NOMO-1 treated with dmso at 0.1 percent for 144 hours (cell line): ENCODE results near the gene MACF1.
A peak's percentile ranks its signal among the peaks of the same experiment; 100 is the strongest.
"Not testable (repeated sequence)": the region's sequence is repeated elsewhere in the genome, so short reads cannot be mapped to it uniquely, and the experiment has no call there.

Experiments
- DNase-seq: peaks from one replicate; lab custom pipeline; 2025; ENCODE audit not compliant: unreplicated experiment; lab: John Stamatoyannopoulos, UW

Gene MACF1

GRCh38 chr1:39484564-39484963 is 280.1 kb downstream of the MACF1 start:
- no peak for DNase-seq

- DNase-seq = no peak
These were observed 280.7 kb downstream of the MACF1 start for GRCh38 chr1:39485046-39485803.

GRCh38 chr1:39488012-39488545 is 283.6 kb downstream of the MACF1 start:
- DNase-seq = no peak

- no peak for DNase-seq
These were observed 284.5 kb downstream of the MACF1 start for GRCh38 chr1:39488793-39489566.

GRCh38 chr1:39489567-39490239 is 285.2 kb downstream of the MACF1 start:
- DNase-seq = no peak

- DNase-seq = no peak
These were observed 286.2 kb downstream of the MACF1 start for GRCh38 chr1:39490596-39491145.

GRCh38 chr1:39491146-39491921 is 286.8 kb downstream of the MACF1 start, which contains the start of gene BMP8A:
Gene BMP8A (plus strand): TSS chr1:39491636. CDS start chr1:39491992, 356 bp downstream.
- peak; percentile 32 for DNase-seq

GRCh38 chr1:39492118-39493042 is 287.9 kb downstream of the MACF1 start:
- DNase-seq = not testable (repeated sequence)

GRCh38 chr1:39493043-39493810 is 288.7 kb downstream of the MACF1 start:
- not testable (repeated sequence) for DNase-seq

GRCh38 chr1:39494671-39495410 is 290.3 kb downstream of the MACF1 start:
- DNase-seq = no peak

GRCh38 chr1:39496520-39496919 is 292.0 kb downstream of the MACF1 start:
- DNase-seq = not testable (repeated sequence)

- DNase-seq = no peak
These were observed 293.1 kb downstream of the MACF1 start for GRCh38 chr1:39497585-39497984.

- DNase-seq = not testable (repeated sequence)
These were observed 293.7 kb downstream of the MACF1 start for GRCh38 chr1:39498096-39498710.

GRCh38 chr1:39498821-39499220 is 294.3 kb downstream of the MACF1 start:
- not testable (repeated sequence) for DNase-seq

GRCh38 chr1:39499668-39500067 is 295.2 kb downstream of the MACF1 start:
- DNase-seq = no peak

- DNase-seq = no peak
These were observed 296.4 kb downstream of the MACF1 start for GRCh38 chr1:39500862-39501389.

GRCh38 chr1:39501666-39502065 is 297.2 kb downstream of the MACF1 start:
- no peak for DNase-seq
